Measurements from ENCODE around the gene MLLT10. TPM values are rescaled to one million over a fixed set of nuclear protein-coding genes. Genes with fewer than 3 reads are reported as not detected.

The MLLT10 gene
- total and polyA plus RNA-seq, 9 of the 15 experiments (the other 6 are each of a cell fraction or from before 2014, with no cell fraction given): 18.8 to 81.4 (median 64.2) TPM

DNA sequence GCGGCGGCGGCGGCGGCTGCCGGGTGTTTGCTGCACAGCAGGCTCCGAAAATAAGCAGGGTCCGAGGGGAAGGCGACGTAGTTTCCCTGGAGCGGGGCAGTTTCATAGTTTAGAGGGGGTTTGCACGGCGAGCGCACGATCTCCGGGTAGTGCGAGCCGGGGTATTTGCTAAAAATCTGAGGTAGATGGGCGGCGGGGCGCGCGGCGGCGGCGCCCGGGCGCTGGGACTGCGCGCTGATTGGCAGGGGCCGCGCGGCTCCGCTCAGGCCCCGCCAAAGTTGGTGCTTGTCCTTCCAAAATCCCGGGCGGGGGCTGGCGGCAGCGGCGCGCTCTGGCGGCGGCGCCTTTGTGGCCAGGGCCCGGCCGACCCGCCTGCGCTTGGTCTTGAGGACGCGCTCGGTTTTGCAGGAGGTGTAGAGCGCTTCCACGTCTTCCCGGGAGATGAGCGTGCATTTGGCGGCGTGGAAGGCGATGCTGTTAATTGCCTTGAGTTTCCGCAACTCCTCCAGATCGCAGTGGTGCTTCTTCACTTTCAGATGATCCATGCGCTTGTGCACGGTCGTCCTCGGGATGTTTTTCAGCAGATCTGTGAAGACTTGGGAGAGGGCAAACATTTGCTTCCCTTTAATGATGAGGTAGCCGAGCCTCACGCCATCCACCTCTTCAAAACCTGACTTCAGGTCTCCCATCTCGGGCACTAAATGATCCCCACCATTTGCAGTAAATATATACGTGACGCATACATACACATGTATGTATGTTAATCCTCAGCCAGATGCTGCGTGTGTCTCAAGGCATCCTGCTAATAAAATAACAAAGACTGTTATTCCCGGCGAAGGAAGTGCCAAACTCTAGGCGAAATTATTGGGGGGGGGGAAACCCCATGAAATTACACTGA lies 16.6 kb upstream of the MLLT10 start (continued):
- TF ChIP-seq, protein P1, sequence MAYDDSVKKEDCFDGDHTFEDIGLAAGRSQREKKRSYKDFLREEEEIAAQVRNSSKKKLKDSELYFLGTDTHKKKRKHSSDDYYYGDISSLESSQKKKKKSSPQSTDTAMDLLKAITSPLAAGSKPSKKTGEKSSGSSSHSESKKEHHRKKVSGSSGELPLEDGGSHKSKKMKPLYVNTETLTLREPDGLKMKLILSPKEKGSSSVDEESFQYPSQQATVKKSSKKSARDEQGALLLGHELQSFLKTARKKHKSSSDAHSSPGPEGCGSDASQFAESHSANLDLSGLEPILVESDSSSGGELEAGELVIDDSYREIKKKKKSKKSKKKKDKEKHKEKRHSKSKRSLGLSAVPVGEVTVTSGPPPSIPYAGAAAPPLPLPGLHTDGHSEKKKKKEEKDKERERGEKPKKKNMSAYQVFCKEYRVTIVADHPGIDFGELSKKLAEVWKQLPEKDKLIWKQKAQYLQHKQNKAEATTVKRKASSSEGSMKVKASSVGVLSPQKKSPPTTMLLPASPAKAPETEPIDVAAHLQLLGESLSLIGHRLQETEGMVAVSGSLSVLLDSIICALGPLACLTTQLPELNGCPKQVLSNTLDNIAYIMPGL (CRISPR knock-in tag; IDR thresholded peaks at IDR 0.05): no peak; the same call in 1 of the 2 replicates
- TF ChIP-seq SMAD1 (IDR thresholded peaks at IDR 0.05; ENCODE audit: low read depth, low read length, partially characterized antibody) (no peak), FOXM1 (IDR thresholded peaks at IDR 0.05; ENCODE audit: low read depth) (no peak), FOXM1 (CRISPR knock-in tag; IDR thresholded peaks at IDR 0.05; ENCODE audit: low read depth) (no peak), MAFF (IDR thresholded peaks at IDR 0.05; ENCODE audit: low read length) (no peak), NUFIP1 (IDR thresholded peaks at IDR 0.05; ENCODE audit: partially characterized antibody) (no peak), NFE2L1 (tag; IDR thresholded peaks at IDR 0.05; ENCODE audit: borderline replicate concordance, low read depth) (no peak), THRAP3 (IDR thresholded peaks at IDR 0.05; ENCODE audit: borderline replicate concordance) (no peak), ZNF668 (CRISPR knock-in tag; IDR thresholded peaks at IDR 0.05) (no peak), RBM14 (IDR thresholded peaks at IDR 0.05; ENCODE audit: borderline replicate concordance, insufficient read depth, low read depth, low read length) (no peak), ARID2 (IDR thresholded peaks at IDR 0.05) (no peak)
- TF ChIP-seq, protein P2, sequence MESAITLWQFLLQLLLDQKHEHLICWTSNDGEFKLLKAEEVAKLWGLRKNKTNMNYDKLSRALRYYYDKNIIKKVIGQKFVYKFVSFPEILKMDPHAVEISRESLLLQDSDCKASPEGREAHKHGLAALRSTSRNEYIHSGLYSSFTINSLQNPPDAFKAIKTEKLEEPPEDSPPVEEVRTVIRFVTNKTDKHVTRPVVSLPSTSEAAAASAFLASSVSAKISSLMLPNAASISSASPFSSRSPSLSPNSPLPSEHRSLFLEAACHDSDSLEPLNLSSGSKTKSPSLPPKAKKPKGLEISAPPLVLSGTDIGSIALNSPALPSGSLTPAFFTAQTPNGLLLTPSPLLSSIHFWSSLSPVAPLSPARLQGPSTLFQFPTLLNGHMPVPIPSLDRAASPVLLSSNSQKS (CRISPR knock-in tag; IDR thresholded peaks at IDR 0.05): no peak
- TF ChIP-seq, protein P3, sequence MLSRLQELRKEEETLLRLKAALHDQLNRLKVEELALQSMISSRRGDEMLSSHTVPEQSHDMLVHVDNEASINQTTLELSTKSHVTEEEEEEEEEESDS (CRISPR knock-in tag; IDR thresholded peaks at IDR 0.05): no peak
- TF ChIP-seq, protein P4, sequence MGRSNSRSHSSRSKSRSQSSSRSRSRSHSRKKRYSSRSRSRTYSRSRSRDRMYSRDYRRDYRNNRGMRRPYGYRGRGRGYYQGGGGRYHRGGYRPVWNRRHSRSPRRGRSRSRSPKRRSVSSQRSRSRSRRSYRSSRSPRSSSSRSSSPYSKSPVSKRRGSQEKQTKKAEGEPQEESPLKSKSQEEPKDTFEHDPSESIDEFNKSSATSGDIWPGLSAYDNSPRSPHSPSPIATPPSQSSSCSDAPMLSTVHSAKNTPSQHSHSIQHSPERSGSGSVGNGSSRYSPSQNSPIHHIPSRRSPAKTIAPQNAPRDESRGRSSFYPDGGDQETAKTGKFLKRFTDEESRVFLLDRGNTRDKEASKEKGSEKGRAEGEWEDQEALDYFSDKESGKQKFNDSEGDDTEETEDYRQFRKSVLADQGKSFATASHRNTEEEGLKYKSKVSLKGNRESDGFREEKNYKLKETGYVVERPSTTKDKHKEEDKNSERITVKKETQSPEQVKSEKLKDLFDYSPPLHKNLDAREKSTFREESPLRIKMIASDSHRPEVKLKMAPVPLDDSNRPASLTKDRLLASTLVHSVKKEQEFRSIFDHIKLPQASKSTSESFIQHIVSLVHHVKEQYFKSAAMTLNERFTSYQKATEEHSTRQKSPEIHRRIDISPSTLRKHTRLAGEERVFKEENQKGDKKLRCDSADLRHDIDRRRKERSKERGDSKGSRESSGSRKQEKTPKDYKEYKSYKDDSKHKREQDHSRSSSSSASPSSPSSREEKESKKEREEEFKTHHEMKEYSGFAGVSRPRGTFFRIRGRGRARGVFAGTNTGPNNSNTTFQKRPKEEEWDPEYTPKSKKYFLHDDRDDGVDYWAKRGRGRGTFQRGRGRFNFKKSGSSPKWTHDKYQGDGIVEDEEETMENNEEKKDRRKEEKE (IDR thresholded peaks at IDR 0.05; ENCODE audit: borderline replicate concordance in 1 of 2, control insufficient read depth in 1 of 2, low read depth in 2 of 2, low read length in 1 of 2): no peak
- TF ChIP-seq, protein P5, sequence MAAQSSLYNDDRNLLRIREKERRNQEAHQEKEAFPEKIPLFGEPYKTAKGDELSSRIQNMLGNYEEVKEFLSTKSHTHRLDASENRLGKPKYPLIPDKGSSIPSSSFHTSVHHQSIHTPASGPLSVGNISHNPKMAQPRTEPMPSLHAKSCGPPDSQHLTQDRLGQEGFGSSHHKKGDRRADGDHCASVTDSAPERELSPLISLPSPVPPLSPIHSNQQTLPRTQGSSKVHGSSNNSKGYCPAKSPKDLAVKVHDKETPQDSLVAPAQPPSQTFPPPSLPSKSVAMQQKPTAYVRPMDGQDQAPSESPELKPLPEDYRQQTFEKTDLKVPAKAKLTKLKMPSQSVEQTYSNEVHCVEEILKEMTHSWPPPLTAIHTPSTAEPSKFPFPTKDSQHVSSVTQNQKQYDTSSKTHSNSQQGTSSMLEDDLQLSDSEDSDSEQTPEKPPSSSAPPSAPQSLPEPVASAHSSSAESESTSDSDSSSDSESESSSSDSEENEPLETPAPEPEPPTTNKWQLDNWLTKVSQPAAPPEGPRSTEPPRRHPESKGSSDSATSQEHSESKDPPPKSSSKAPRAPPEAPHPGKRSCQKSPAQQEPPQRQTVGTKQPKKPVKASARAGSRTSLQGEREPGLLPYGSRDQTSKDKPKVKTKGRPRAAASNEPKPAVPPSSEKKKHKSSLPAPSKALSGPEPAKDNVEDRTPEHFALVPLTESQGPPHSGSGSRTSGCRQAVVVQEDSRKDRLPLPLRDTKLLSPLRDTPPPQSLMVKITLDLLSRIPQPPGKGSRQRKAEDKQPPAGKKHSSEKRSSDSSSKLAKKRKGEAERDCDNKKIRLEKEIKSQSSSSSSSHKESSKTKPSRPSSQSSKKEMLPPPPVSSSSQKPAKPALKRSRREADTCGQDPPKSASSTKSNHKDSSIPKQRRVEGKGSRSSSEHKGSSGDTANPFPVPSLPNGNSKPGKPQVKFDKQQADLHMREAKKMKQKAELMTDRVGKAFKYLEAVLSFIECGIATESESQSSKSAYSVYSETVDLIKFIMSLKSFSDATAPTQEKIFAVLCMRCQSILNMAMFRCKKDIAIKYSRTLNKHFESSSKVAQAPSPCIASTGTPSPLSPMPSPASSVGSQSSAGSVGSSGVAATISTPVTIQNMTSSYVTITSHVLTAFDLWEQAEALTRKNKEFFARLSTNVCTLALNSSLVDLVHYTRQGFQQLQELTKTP (IDR thresholded peaks at IDR 0.05; ENCODE audit: low read depth in 1 of 2, partially characterized antibody in 2 of 2): no peak
